Measurements from ENCODE around the gene LAMA4.

- TF ChIP-seq POLR2AphosphoS5 (IDR thresholded peaks at IDR 0.05) (no peak), CTCF (IDR thresholded peaks at IDR 0.05) (no peak), POLR2A (IDR thresholded peaks at IDR 0.05) (no peak)
These were observed 172.8 kb downstream of the LAMA4 start for GRCh38 chr6:112081569-112081968.
